Stimulated activated CD4-positive, alpha-beta T cell treated with anti-CD3 and anti-CD28 coated beads, Interleukin-2, amount 100 ng/mL, for 24 hours (primary cell): ENCODE data around the gene SLFN12L.
A peak's percentile ranks its signal among the peaks of the same experiment; 100 is the strongest.
"Not testable (repeated sequence)": the region's sequence is repeated elsewhere in the genome, so short reads cannot be mapped to it uniquely, and the experiment has no call there.

Experiments
- DNase-seq, 2 donors: peaks; one replicate each; pipeline ENCODE4 v3.0.0-alpha.2; 2020

Gene SLFN12L

DNA sequence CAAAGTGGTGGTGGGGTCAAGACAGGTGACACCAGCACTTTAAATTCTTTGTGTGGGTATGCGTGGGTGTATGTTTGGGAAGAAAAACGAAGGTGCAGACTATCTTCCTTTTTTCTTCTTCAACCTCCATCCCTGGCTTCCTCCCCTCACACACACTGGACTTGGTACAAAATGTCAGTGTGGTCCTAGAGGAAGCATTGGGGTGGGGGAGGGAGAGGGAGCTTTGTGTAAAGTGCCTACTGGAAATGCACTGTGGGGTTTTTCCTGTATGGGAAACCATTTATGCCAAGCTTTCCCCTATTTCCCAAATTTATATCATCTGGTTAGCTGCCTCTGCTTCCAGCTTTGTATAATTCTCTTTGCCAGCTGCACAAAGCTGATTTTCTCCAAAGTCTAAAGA, 44.4 kb downstream of the SLFN12L start:
- DNase-seq, result no peak

DNA sequence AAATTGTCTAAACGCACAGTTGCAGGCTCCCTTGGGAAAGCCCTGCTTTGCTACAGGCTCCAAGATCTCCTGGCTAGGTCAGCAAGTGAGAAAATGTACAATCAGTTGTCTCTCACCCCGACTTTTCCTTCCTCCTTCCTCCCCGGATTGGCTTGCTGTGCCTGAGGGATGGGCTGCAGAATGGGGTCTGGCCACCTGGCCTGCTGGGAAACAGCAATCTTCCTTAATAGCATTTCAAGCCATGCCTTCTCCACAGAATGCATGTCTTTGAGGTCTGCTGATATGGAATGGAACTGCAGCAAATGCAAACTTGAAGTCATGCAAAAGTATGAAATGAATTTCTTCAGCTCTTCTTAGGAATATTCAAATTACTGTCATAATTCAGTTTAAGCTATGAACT, 46.1 kb downstream of the SLFN12L start:
- no peak for DNase-seq

DNA sequence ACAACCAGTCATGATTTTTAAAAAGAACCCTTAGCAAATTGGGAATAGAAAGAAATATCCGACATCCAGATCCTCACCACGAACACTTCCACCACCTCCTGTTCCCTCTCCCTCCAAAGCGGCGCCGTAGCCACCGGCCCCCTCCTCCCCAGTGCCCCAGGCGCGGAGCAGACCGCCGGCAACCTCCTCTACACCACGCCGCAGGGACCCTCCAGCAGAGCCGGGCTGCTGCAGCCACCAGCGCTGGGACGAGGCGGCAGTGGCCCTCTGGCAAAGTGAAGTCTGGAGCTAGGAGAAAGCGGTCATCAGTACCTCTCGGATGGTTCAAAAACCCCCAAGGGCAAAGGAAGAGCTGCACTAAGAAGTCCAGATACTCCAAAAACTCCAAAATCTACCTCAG, 47.5 kb downstream of the SLFN12L start:
- DNase-seq, result no peak

DNA sequence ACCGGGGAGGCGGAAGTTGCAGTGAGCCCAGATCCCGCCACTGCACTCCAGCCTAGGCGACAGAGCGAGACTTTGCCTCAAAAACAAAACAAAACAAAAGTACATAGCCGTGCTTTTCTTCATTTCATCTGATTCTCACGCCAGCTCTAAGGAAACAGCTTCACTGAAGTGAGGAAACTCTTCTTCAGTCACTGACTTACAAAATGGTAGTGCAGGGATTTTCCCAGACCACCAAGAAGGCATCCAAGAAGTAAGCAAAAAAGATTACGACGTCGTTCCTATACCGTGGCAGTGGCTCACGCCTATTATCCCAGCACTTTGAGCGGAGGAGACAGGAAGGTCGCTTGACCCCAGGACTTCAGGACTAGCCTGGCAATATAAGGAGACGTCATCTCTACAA, 48.5 kb downstream of the SLFN12L start:
- DNase-seq, result no peak

DNA sequence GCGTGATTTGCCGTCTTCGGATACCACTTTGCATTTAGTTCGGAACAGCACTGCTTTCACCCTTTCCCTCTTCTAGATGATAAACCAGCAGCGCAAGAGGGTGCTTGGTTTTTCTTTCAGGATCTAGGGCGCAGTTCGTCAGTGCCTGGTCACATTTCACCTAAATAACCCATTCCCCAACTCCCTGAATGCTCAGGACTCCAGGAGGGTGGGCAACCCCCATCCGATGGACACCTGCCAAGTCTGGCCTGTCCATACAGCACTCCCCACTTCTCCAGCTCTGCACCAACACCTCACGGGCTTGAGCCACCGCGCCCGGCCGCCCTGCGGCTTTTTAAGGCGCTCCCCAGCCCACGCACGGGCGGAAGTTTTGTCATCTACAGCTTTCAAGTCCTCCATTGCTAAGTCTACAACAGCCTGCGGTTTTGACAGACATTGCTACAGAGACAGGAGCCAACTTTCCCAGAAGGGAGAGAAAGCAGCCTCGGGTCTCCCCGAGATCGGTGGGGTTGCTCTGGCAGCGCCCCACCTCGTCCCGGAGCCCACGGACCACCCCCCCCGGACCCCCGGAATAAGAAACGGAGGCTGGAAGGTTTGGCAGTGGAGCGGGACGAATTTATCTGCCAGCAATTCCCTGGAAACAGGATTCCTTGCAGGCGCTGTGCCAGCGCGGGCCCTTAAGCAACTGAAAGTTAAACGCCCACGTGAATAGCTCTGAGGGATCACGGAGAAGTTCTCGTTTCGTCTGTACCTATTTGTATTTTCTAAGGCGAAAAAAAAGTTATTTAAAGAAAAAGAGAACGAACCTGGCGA, 50.4 kb downstream of the SLFN12L start:
- DNase-seq, result peak; percentile 87 to 89

DNA sequence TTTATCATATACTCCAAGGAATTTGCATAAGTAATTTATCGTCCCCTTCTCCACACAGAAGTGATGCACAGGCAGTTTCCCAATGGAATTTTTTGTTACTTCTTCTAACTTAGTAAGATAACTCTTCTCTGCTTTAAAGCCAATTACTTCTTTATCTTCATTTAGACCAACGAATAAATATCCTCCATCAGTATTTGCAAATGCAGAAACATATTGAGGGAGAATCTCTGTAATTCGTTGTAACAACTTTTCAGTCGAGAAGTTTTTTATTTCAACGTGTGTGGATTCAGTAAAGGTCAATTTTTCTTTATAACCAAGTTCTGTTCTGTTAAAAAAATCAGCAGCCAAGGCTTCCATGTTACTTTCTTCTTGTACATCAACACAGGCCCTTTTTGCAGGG, 58.2 kb downstream of the SLFN12L start:
- no peak for DNase-seq

DNA sequence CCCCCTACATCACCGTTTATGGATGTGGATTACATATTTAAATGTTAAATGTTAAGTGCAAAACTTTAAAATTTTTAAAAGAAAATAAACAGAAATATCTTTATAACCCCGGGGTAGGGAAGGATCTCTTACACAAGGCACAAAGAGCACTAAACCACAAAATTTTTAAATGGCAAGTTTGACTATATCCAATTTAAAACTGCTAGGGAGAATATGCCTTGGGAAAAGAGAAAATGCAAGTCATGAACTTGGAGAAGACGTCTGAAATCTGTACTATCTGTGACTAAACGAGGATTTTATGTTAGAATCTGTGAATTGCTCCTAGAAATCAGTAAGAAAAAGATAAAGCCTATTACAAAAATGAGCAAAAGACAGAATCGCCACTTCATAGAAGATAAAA, 60.2 kb downstream of the SLFN12L start:
- DNase-seq, result no peak

DNA sequence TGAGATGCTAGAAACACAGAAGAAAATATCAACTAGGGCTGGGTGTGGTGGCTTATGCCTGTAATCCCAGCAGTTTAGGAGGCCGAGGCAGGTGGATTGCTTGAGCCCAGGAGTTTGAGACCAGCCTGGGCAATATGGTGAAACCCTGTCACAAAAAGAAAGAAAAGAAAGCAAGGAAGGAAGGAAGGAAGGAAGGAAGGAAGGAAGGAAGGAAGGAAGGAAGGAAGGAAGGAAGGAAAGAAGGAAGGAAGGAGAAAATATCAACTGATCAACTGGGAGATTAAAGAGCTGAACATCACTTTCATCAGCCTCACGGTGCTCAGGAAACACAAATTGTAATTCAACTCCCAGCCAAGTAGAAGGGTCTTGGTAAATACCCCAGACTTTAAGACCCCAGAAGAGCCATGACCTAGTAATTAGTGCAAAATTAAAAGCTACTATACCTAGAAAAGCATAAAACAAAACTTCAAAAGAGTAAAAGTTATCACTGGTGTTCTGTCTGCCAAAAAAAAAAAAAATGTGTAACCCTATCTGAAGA, 61.1 kb downstream of the SLFN12L start:
- no peak for DNase-seq

DNA sequence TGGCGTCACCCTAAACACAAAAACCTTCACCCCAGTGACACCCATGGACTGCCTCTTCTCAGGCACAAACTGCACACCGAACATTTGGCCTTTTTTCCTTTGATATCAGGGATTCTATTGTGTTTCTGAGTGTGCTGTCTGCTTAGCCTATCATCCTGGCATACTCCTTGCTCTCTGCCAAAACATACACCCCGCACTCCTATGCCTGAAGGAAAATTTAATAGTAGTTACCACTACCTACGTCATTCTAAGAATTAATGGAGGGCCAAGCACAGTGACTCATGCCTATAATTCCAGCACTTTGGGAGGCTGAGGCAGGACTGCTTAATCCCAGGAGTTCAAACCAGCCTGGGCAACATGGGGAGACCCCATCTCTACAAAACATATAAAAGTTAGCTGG, 69.0 kb downstream of the SLFN12L start:
- DNase-seq, result no peak

DNA sequence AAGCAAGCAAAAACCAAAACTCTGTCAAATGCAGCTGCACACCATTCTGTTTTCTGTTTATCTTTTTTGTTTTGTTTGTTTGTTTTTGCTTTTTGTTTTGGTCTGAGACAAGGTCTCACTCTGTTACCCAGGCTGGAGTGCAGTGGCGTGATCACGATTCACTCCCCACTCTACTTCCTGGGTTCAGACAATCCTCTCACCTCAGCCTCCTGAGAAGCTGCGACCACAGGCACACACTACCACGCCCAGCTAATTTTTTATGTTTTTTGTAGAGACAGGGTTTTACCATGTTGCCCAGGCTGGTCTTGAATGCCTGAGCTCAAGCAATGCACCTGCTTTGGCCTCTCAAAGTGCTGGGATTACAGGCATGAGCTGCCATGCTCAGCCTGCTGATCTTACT, 69.7 kb downstream of the SLFN12L start:
- no peak for DNase-seq

DNA sequence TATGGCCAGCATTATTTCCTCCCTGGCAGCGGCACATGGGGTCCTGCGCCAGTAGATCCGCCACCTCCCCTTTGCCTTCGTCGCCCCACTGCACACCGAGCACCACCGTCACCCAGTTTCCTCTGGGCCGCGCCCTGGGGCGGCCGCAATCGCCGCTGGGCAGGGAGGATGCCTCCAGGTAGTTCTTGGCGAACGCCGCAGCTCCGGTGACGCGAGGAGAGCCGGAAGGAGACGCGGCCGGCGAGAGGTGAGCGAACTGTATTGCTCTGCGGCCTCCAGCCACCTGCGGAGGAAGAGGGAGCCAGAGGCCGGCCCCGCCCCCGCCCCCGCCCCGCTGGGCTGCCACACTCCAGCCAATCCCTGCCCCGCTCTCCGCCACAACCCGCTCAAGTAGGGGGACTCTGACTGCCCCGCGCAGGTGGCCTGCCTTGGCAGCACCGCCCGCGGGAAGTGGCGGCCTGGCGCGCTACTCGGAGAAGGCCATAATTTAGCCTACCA, 77.1 kb downstream of the SLFN12L start:
- DNase-seq, result peak; percentile 43 to 52

DNA sequence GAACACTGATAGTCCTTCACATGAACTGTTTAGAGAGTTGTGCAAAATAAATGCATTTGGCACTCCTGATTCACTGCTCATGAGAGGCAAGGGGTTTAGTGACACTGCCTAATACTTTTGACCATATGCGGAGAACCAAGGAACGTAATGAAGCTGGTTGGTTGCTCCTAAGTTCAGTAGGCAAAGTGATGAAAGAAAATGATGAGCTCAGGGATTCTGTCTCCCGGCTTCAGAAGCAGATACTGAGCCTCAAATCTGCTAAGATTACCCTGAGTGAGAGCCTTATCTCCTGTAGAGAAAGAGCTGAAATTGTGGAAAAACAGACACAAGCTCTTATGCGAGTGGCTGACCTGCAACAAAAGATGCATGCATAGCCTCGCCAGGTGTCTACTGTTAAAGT, 83.4 kb downstream of the SLFN12L start:
- not testable (repeated sequence) for DNase-seq

DNA sequence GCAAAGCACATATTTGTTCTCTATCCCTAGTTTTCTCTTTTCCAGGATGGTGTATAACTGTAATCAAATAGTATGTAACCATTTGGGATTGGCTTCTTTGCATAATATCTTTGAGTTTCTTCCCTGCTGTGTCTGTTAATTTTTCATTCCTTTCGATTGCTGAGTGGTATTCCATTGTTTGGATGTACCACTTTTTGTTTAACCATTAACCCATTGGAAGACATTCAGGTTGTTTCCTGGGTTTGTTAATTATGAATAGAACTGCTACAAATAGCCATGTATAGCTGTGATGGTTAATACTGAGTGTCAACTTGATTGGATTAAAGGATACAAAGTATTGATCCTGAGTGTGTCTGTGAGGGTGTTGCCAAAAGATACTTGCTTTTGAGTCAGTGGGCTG, 84.3 kb downstream of the SLFN12L start:
- DNase-seq, result no peak

DNA sequence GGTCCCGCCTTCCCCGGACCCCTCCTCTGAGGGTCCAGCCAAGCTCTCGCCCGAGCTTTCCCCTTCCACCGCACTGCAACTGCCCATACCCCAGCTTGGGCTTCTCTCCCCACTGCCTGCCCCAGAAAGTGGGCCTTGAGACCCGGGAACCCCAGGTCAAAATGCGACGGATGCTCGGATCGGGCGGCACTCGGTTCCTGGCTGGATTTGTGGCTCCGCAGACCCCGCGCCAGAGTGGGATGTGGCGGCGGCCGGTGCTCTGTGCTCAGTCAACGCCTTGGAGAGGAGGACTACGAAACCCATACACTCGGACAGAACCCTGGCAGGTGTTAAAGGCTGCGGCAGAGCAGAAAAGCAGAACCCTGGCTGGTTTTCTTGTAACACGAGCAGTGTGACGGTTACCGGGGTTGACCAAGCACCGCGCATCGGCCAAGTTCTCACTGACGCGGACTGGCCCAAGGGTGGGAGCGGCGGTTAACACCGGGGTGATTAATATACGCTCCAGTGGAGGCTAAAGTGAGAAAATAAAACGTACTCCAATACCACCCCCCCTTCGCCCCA, 88.0 kb downstream of the SLFN12L start:
- DNase-seq, result no peak

DNA sequence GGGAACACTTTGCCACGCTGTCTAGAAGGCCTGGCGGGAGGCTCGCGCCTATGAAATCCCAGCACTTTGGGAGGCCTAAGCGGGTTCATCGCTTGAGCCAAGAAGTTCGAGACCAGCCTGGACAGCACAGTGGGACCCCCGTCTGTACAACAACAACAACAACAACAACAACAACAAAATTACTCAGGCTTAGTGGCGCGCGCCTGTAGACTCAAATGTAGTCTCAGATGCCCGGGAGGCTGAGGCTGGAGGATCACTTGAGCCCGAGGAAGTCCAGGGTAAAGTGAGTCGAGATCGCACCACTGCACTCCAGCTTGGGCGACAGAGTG, 88.6 kb downstream of the SLFN12L start:
- no peak for DNase-seq

DNA sequence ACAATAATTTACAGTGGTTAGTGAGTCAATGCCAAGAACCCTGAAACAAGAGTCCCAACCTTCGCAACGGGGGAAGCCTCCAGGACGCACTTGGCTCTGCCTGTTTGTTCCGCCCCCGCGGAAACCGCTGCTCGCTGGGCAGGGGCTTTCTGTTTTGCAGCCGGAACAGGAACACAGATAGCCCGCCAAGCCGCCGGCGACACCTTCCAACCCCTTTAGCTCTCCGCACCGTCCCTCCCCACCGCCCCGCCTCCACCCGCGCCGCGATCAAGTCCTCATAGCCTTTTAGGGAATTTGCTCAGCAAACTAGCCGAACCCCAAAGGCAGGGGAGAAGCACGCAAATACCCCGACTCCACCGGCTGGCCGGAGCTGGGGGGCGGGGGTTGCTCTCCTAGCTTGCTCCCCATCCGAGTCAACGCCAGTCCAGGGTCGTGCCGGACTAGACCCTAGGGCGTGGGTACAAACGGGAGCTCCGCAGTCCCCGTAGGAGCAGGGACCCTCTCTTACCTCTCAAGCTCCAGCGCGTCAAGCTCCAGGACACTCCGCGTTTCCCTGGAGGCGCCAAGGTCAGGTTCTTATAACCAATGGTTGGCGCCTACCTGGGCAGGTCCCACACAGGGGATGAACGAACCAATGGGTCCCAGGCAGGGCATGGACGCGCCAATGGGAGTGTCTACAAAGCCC, 89.1 kb downstream of the SLFN12L start, which contains the start of gene SLFN13:
Gene SLFN13 (minus strand): TSS at position 553 of the 685 bp plus-strand sequence. CDS start 3,086 bp downstream, outside the sequence.
- peak; percentile 90 to 94 for DNase-seq

DNA sequence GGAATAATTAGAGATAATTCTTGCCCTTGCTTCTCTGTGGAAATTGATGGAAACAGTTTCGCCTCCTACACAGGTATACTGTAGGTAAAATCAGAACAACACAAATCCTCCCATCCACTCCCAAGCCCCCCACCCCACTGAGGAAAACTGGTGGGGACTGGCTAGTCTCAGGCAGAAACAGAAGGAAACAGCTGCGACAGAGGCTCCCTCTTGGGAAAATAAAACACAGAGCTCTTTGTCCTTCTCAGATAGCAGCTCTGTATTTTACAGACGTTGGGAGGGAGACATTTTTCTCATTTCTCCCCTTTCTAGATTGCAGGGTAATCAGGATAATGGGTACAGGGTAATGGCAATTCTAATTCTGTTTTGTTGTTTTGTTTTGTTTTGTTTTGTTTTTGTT, 90.0 kb downstream of the SLFN12L start:
- DNase-seq, result no peak

DNA sequence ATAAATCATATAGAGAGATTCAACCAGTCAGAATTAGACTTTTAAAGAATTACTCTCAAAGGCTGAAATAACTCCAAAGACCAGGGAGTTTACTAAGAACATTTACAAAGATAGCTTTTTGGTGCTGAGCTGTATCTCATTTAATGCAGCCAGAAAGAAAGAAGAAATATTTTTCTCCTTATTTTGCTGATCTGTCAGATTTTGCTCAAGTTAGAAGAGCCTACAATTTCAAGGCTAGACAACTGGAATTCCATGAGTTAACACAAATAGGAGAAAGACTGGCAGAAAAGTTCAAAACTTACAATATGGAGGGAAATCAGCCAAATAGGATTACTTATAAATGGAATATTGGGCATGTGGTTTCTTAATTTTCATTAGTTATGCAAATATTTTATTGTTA, 99.0 kb downstream of the SLFN12L start:
- no peak for DNase-seq

DNA sequence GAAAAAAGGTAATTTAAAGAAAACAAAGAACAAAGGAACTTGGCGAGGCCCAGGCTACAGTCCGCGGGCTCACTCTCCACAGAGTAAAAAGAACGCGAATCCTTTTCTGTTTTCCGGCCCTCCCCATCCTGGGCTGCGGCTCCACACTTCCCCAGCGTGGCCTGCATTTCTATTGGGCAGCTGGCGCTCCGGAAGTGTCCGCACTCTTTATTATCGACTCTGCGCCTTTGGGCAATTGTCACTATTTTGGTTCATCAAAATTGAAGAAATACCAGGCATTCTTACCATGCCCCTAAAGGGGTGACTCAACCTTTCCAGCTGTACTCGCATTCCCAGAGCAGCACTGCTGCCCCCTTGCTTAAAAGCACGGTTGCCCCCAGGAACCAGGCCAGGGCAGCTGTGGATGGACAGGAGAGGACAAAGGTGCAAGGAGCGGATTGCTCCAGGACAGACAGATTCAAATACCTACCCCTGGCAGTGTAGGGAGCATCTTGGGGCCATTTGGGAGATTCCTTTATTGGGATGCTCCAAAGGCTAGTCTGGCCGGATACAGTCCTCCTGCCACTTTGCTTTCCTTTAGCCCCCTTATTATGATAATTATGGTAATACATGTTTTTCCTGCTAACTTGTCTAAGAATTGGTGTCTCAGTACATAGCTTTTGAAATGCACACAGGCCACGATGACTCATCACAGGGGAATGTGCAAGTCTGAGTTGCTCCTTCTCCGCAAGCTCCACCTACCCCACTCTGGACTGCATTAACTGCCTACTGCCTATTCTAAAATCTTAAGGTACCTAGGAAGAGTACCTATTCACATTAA, 104.2 kb downstream of the SLFN12L start:
- DNase-seq, result peak; percentile 69 to 71

DNA sequence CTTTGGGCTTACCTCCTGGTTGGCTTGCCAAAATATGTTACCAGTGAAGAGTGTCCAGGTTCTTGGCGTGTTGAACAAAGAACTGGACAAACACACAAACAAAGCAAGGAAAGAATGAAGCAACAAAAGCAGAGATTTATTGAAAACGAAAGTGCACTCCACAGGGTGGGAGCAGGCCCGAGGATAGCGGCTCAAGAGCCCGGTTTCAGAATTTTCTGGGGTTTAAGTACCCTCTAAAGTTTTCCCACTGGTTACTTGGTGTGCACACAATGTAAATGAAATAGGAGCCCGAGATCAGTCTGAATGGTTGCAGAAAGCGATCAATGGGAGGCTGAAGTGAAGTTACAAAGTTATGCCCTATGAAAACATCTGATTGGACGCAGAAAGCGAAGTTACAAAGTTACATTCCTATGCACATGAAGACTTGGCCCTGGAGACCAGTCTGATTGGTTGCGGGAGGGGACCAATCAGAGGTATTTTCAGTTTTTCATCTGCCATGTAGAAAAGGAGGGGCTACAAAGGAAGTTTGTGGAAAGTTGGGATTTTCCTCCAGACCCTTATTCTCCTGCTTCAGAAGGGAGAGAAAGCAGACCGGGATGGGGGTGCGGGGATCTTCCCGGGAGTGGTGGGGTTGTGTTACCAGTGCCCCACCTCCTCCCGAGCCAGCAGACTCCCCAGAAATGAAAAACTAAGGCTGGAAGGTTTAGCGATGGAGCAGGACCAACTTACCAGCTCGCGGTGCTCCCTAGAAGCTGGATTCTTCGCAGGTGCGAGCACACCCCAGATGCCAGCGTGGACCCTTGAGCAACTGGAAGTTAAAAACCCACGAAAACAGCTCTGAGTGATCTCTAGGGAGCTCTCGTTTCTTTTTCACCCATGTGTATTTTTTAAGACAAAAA, 105.1 kb downstream of the SLFN12L start, which contains the start of gene SLFN12:
Gene SLFN12 (minus strand): TSS at position 325 of the 899 bp plus-strand sequence. CDS start 9,472 bp downstream, outside the sequence.
- DNase-seq, result peak; percentile 36 to 46

DNA sequence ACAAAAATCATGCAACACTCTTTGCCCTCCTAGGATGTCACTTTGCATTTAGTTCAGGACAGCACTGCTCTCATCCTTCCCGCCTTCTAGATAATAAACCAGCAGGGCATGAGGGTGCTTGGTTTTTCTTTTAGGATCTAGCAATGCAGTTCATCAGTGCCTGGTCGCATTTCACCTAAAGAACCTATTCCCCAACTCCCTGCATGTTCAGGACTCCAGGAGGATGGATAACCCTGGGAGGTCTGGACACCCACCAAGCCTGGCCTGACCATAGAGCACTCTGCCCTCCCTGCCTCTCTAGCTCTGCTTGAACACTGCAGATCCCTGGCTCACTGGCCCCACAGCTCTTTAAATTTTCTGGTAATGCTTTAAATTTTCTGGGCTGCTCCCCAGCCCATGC, 107.8 kb downstream of the SLFN12L start:
- DNase-seq, result no peak

DNA sequence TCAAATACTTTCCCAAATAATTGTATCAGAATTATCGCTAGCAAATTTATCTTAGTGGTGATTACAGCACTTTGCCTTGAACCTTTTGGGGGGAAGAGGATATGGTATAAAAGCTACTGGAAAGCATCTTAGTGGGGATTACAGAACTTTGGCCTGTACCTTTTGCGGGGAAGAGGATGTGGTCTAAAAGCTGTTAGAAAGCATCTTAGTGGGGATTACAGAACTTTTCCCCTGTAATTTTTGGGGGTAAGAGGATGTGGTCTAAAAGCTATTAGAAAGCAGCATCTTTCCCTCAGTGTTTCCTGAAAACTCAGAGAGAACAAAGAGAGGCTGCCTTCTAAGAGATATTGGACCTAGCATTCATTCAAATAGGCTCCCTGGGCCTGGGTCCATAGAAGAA, 109.2 kb downstream of the SLFN12L start:
- no peak for DNase-seq
